Mucosa of descending colon (tissue), 3 donors: ENCODE data around the gene S1PR5. TPM values are rescaled to one million over a fixed set of nuclear protein-coding genes. Genes with fewer than 3 reads are reported as not detected.

Source experiments
- ATAC-seq: fragments of 200-7000 bp; cut with Tn5 transposase; one replicate; pipeline ENCODE4 v1.9.1; 2020; ENCODE audit warnings: mild to moderate bottlenecking, moderate library complexity
- DNase-seq, 3 donors: peaks; one replicate each; pipeline ENCODE4 v3.0.0-alpha.2; 2020
- H3K36me3 ChIP-seq: fragments of 200-600 bp; one replicate; pipeline ENCODE4 v1.8.0; 2021; ENCODE audit warnings: low read depth, mild to moderate bottlenecking
- H3K4me1 ChIP-seq: fragments of 200-600 bp; one replicate; pipeline ENCODE4 v1.8.0; 2021; ENCODE audit warnings: low read depth, mild to moderate bottlenecking
- H3K4me3 ChIP-seq: fragments of 200-600 bp; one replicate; pipeline ENCODE4 v1.8.0; 2021; ENCODE audit warnings: mild to moderate bottlenecking
- H3K9me3 ChIP-seq: fragments of 200-600 bp; one replicate; pipeline ENCODE4 v1.8.0; 2021; ENCODE audit warnings: mild to moderate bottlenecking
- CTCF ChIP-seq: fragments of 200-600 bp; IDR thresholded peaks from one replicate; pipeline ENCODE4 v1.8.0; 2022; ENCODE audit warnings: antibody characterized with exemption, mild to moderate bottlenecking
- intact Hi-C, 2 donors: fragments of 100-400 bp; cut with DNase I in 1 of 2; cut with micrococcal nuclease in 1 of 2; formaldehyde crosslinking; loops; one replicate each; pipeline versions ENCODE4 v1.11.0 to v1.11.1; 2022; cut with DNase I, micrococcal nuclease
- long read RNA-seq, 2 donors: library from polyadenylated mRNA; unstranded; transcript quantifications; one replicate each; pipeline ENCODE4 v2.0.0, GENCODE V29; 2019 to 2021
- total RNA-seq, 3 donors: library from RNA; stranded (reverse); fragmentation: NEBNext Ultra II Directional in 2 of 3; extraction: Animal tissue kit (Norgen Biotek cat#: 25700) in 2 of 3; gene quantifications; one replicate each; pipeline versions ENCODE4 v1.2.1 to v1.2.4, GENCODE V29; 2021 to 2023
- donor health status: DM: no; HTN: no; CAD: no; lungs with moderate emphysema.
- donor health status: DM: no; HTN: no; CAD: no.
- donor health status: DM: no; HTN: yes; CAD: no.

S1PR5 gene, protein sequence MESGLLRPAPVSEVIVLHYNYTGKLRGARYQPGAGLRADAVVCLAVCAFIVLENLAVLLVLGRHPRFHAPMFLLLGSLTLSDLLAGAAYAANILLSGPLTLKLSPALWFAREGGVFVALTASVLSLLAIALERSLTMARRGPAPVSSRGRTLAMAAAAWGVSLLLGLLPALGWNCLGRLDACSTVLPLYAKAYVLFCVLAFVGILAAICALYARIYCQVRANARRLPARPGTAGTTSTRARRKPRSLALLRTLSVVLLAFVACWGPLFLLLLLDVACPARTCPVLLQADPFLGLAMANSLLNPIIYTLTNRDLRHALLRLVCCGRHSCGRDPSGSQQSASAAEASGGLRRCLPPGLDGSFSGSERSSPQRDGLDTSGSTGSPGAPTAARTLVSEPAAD
- total RNA-seq = under 1 TPM in 2 of 3 donors, not detected in 1; 0.23 to 0.31 TPM
- long read RNA-seq, donor 1 = 0 reads
- long read RNA-seq, donor 2, partial matches to known transcripts = 0 of 2 reads
- long read RNA-seq, donor 2, other reads (novel, unspliced or antisense) = 1 of 2 reads

DNA sequence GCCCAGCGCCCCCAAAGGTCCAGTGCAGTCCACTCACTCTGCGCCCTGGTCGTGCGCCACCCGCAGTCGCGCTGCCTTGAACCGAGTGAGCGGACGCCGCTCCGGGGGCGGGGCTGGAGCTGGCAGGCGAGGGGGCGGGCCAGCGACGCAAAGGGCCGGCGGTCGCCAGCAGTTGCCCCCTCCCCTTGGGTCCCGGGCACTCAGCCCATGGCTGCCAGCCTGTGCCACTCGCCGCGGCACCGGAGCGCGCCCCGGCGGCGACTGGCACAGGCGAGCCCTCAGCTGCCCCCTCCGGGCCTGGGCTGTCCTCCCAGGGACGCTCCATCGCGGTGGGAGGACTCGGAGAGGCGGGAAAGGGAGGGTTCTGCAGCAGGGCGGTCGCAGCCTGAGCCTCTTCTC, at the start of gene S1PR5:
Gene S1PR5 (minus strand): TSS at position 87 of the 399 bp plus-strand sequence. CDS start 2,436 bp downstream, outside the sequence.
- peaks cover 20% of the 10 kb centered on the region for H3K4me1 ChIP-seq
- H3K36me3 ChIP-seq = no peaks in the 10 kb centered on the region
- intact Hi-C loops = no loop called here
- DNase-seq (no peak), ATAC-seq (peak; percentile 28)
- no peak within 1 kb of the TSS for H3K4me3 ChIP-seq
- H3K9me3 ChIP-seq = no peaks in the 10 kb centered on the region
- TF ChIP-seq CTCF = no peak

GRCh38 chr19:10566658-10567410, 49.6 kb upstream of the S1PR5 start:
- no peak for ATAC-seq
- Histone ChIP-seq H3K36me3 (no peaks in the 10 kb centered on the region), H3K4me1 (peaks cover 34% of the 10 kb centered on the region), H3K4me3 (no peak overlapping the region), H3K9me3 (no peaks in the 10 kb centered on the region)
- DNase-seq = peak; percentile 43 to 77 (median 52)
- no peak for TF ChIP-seq CTCF
- intact Hi-C loops = no loop called here

- no peak overlapping the region for H3K4me3 ChIP-seq
- intact Hi-C loops = no loop called here
- no peaks in the 10 kb centered on the region for H3K9me3 ChIP-seq
- H3K4me1 ChIP-seq = peaks cover 34% of the 10 kb centered on the region
- TF ChIP-seq CTCF = no peak
- no peaks in the 10 kb centered on the region for H3K36me3 ChIP-seq
- no peak for ATAC-seq
- no peak for DNase-seq
These were observed 49.1 kb upstream of the S1PR5 start for GRCh38 chr19:10566408-10566657.

- peaks cover 34% of the 10 kb centered on the region for H3K4me1 ChIP-seq
- ATAC-seq (peak; percentile 79), DNase-seq (peak; percentile 99 to 100 (median 99))
- intact Hi-C loops = no loop called here
- H3K4me3 ChIP-seq = peak within 1 kb of the TSS; percentile 75
- no peaks in the 10 kb centered on the region for H3K9me3 ChIP-seq
- peak; percentile 17 for TF ChIP-seq CTCF
- H3K36me3 ChIP-seq = no peaks in the 10 kb centered on the region
These were observed 48.5 kb upstream of the S1PR5 start, which contains the start of gene KRI1 for GRCh38 chr19:10565567-10566407. TSS of gene KRI1 (minus strand) at chr19:10566010. CDS start at chr19:10565999, 11 bp downstream.

DNA sequence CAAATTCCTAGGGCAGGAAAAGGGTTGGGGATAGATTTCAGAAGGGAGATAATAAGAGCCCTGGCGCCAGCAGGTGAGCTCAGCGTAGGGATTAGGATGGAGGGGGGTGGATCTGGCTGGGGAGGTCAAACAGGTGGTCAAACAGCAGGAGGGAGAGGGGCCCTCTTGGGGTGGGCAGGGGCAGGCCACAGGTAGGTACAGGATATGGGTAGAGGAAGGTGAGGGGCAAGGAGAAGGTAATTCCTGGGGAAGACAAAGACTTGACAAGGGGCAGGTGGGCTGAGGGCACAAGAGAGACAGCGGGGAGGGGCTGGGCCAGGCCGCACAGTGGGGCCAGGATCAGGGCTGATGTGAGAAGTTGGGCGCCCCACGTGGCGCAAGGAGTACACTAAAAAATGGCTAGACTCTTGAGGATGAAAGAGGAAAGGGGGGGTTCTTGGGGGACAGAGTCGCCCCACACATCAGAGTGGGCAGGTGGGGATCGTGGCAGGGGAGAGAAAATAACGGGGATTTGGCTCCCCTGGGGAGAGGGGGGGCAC, 47.9 kb upstream of the S1PR5 start:
- no peak for TF ChIP-seq CTCF
- peak; percentile 11 for ATAC-seq
- DNase-seq = peak in 2 of 3 donors; percentile 51 to 77
- Histone ChIP-seq H3K4me1 (peaks cover 34% of the 10 kb centered on the region), H3K36me3 (no peaks in the 10 kb centered on the region), H3K4me3 (peak overlapping the region; percentile 75), H3K9me3 (no peaks in the 10 kb centered on the region)
- intact Hi-C loops = no loop called here
